ENCODE measurements around the gene THEM5. TPM values are rescaled to one million over a fixed set of nuclear protein-coding genes. Genes with fewer than 3 reads are reported as not detected.

THEM5 gene
- total RNA-seq, 2 experiments from 2014 or later = not detected

DNA sequence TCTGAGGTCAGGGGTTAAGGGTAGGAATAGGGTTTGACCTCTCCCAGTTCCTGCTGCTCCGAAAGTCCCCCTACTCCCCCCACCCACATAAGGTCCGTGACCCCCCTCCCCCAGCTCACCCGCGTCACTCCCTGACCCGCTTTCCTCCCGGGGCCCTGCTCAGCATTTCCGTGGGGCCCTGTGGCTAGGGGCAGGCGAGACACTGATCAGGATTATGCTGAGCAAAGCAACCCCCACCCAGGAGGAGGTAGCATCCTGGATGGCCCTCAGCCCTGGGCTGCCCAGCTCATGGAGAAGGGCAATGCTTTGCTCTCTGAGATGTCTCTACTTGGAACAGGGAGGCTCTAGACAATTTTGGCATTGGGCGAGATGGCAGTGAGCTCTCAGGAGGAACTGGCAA is 25.7 kb downstream of the THEM5 start:
- Mint-ChIP-seq H3K27me3 (ENCODE audit: low read depth) (no peaks in the 10 kb centered on the region), H3K36me3 (ENCODE audit: low read depth) (no peaks in the 10 kb centered on the region), H3K4me3 (no peak overlapping the region), H3K27ac (peak overlapping the region; percentile 31), H3K9me3 (no peaks in the 10 kb centered on the region), H3K4me1 (ENCODE audit: low read depth) (peaks cover 44% of the 10 kb centered on the region)
- CTCF ChIA-PET = interaction anchor here (1.2 to 1.7 kb wide), 2 partner anchors 8 to 18 kb away, joined by 3 to 8 read pairs; no protein-coding TSS in a partner anchor
- no peak for DNase-seq
- intact Hi-C loops (cut with micrococcal nuclease) = loop anchor here (2.0 kb wide), 1 partner anchor 37 kb away; the partner anchor contains the start of gene TDRKH

DNA sequence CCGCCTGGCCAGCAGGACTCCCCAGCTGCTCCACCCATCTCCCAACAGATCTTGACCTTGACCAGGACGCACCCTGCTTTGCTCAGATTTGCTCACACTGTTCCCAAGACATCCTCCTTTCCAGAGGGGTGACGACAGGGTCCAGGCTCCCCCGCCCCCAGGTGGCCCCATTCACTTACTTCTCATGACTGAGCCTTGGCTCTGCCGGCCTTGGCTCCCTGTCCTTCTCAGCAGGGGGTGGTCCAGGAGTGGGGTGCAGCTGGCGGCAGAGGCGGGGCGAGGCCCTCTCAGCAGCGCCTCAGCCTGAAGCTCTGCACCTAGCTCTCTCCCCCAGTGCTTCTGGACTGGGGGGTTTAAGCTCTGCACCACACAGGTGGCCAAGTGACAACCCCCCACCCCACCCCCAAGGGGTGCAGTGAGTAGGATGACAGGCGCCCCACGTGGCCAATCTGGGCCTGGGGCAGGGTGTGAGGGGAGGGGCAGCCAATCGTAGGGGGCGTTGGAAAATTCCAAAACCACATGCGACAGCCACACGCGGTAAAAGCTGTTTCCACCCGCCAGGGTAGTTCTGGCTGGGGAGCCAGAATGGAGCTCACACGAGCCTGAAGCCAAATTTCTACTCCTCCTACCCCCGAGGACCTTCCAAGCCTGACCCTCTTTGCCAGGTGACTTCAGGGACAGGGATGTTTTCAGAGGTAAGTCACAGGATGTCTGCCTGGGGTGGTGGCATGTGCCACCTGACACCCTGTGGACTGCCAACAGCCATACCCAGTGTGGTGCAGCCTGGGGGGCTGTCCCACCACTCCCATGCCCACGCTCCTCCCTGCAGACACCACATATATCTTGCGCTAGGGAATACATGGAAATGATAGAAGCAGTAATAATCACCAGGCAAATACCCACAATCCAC is 27.5 kb downstream of the THEM5 start:
- DNase-seq = no peak
- H3K27me3 Mint-ChIP-seq (ENCODE audit: low read depth) = no peaks in the 10 kb centered on the region
- intact Hi-C loops (cut with micrococcal nuclease) = no loop called here

GRCh38 chr1:151825204-151825603 is 28.3 kb downstream of the THEM5 start:
- Mint-ChIP-seq H3K27ac (no peak overlapping the region), H3K36me3 (ENCODE audit: low read depth) (no peaks in the 10 kb centered on the region), H3K27me3 (ENCODE audit: low read depth) (no peaks in the 10 kb centered on the region), H3K9me3 (no peaks in the 10 kb centered on the region), H3K4me3 (no peak overlapping the region), H3K4me1 (ENCODE audit: low read depth) (peaks cover 62% of the 10 kb centered on the region)
- CTCF ChIA-PET = no interaction called here
- no peak for DNase-seq
- intact Hi-C loops (cut with micrococcal nuclease) = no loop called here

More for the DNA sequence above, 27.5 kb downstream of the THEM5 start:
- CTCF ChIA-PET = interaction anchor here (1.7 kb wide), 1 partner anchor 10 kb away, joined by 8 read pairs; no protein-coding TSS in a partner anchor
- no peak overlapping the region for H3K4me3 Mint-ChIP-seq
- no peaks in the 10 kb centered on the region for H3K36me3 Mint-ChIP-seq (ENCODE audit: low read depth)
- H3K27ac Mint-ChIP-seq = no peak overlapping the region
- H3K9me3 Mint-ChIP-seq = no peaks in the 10 kb centered on the region
- peaks cover 61% of the 10 kb centered on the region for H3K4me1 Mint-ChIP-seq (ENCODE audit: low read depth)

- Mint-ChIP-seq H3K4me1 (ENCODE audit: low read depth) (peaks cover 50% of the 10 kb centered on the region), H3K27ac (peak overlapping the region; percentile 7), H3K27me3 (ENCODE audit: low read depth) (no peaks in the 10 kb centered on the region), H3K36me3 (ENCODE audit: low read depth) (no peaks in the 10 kb centered on the region), H3K9me3 (no peaks in the 10 kb centered on the region), H3K4me3 (no peak overlapping the region)
- no peak for DNase-seq
- intact Hi-C loops (cut with micrococcal nuclease) = no loop called here
- CTCF ChIA-PET = interaction anchor here (0.6 to 1.4 kb wide), 2 partner anchors 11 to 23 kb away, joined by 3 read pairs; no protein-coding TSS in a partner anchor
Observed at GRCh38 chr1:151823175-151823574, 30.3 kb downstream of the THEM5 start.

- CTCF ChIA-PET = no interaction called here
- peak; percentile 60 for DNase-seq
- Mint-ChIP-seq H3K27me3 (ENCODE audit: low read depth) (no peaks in the 10 kb centered on the region), H3K36me3 (ENCODE audit: low read depth) (no peaks in the 10 kb centered on the region), H3K4me1 (ENCODE audit: low read depth) (peaks cover 42% of the 10 kb centered on the region), H3K4me3 (no peak overlapping the region), H3K9me3 (no peaks in the 10 kb centered on the region), H3K27ac (peak overlapping the region; percentile 65)
- intact Hi-C loops (cut with micrococcal nuclease) = no loop called here
Observed at GRCh38 chr1:151822404-151822803, 31.1 kb downstream of the THEM5 start.

GRCh38 chr1:151820940-151821339 is 32.6 kb downstream of the THEM5 start:
- Mint-ChIP-seq H3K4me1 (ENCODE audit: low read depth) (peaks cover 42% of the 10 kb centered on the region), H3K36me3 (ENCODE audit: low read depth) (no peaks in the 10 kb centered on the region)
- CTCF ChIA-PET = interaction anchor here (0.7 to 2.1 kb wide), 5 partner anchors 9 to 79 kb away, joined by 3 to 14 read pairs (median 3); no protein-coding TSS in a partner anchor

GRCh38 chr1:151819976-151820623 is 33.4 kb downstream of the THEM5 start:
- CTCF ChIA-PET = interaction anchor here (0.8 to 2.1 kb wide), 6 partner anchors 11 to 80 kb away, joined by 3 to 14 read pairs (median 3); no protein-coding TSS in a partner anchor

More at GRCh38 chr1:151820940-151821339, 32.6 kb downstream of the THEM5 start:
- intact Hi-C loops (cut with micrococcal nuclease) = loop anchor here (1.0 to 2.0 kb wide), 2 partner anchors 8 to 30 kb away; partner anchors contain the start of gene TDRKH
- DNase-seq = peak; percentile 56
- no peak overlapping the region for H3K4me3 Mint-ChIP-seq
- peak overlapping the region; percentile 78 for H3K27ac Mint-ChIP-seq
- H3K9me3 Mint-ChIP-seq = no peaks in the 10 kb centered on the region
- H3K27me3 Mint-ChIP-seq (ENCODE audit: low read depth) = no peaks in the 10 kb centered on the region

GRCh38 chr1:151819227-151819835 is 34.2 kb downstream of the THEM5 start:
- intact Hi-C loops (cut with micrococcal nuclease) = no loop called here
- Mint-ChIP-seq H3K27ac (peak overlapping the region; percentile 78), H3K4me1 (ENCODE audit: low read depth) (peaks cover 43% of the 10 kb centered on the region), H3K9me3 (no peaks in the 10 kb centered on the region), H3K4me3 (no peak overlapping the region), H3K36me3 (ENCODE audit: low read depth) (no peaks in the 10 kb centered on the region), H3K27me3 (ENCODE audit: low read depth) (no peaks in the 10 kb centered on the region)
- CTCF ChIA-PET = interaction anchor here (2.1 kb wide), 1 partner anchor 17 kb away, joined by 14 read pairs; no protein-coding TSS in a partner anchor
- DNase-seq = no peak

More at GRCh38 chr1:151819976-151820623, 33.4 kb downstream of the THEM5 start:
- no peaks in the 10 kb centered on the region for H3K36me3 Mint-ChIP-seq (ENCODE audit: low read depth)
- peak overlapping the region; percentile 28 for H3K4me3 Mint-ChIP-seq
- intact Hi-C loops (cut with micrococcal nuclease) = loop anchor here (1.0 to 2.0 kb wide), 2 partner anchors 9 to 29 kb away; partner anchors contain the start of gene TDRKH
- H3K27me3 Mint-ChIP-seq (ENCODE audit: low read depth) = no peaks in the 10 kb centered on the region
- no peaks in the 10 kb centered on the region for H3K9me3 Mint-ChIP-seq
- DNase-seq = peak; percentile 74
- H3K27ac Mint-ChIP-seq = peak overlapping the region; percentile 78
- H3K4me1 Mint-ChIP-seq (ENCODE audit: low read depth) = peaks cover 45% of the 10 kb centered on the region

DNA sequence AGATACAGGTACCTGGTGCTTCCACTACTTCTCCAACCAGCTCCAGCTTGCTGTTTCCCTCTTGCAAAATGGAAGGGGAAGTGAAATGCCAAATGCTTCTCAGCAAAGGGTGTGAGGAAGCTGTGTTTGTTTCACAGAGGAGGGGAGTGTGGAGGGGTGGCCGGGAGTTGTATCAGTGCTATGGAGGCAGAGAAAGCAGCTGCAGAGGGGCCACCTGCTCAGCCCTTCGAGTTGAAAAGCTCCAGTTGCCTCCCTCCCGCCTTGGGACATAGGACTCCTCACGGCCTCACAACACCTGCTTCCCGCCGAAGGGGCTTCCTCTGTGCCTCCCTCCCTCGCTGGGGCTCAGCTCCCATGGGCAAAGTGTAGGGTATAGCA is 36.2 kb downstream of the THEM5 start:
- Mint-ChIP-seq H3K27me3 (ENCODE audit: low read depth) (no peaks in the 10 kb centered on the region), H3K27ac (no peak overlapping the region), H3K4me1 (ENCODE audit: low read depth) (peaks cover 38% of the 10 kb centered on the region), H3K36me3 (ENCODE audit: low read depth) (no peaks in the 10 kb centered on the region), H3K9me3 (no peaks in the 10 kb centered on the region), H3K4me3 (no peak overlapping the region)
- DNase-seq = no peak
- intact Hi-C loops (cut with micrococcal nuclease) = no loop called here
- CTCF ChIA-PET = no interaction called here

GRCh38 chr1:151816548-151817352 is 36.8 kb downstream of the THEM5 start:
- Mint-ChIP-seq H3K9me3 (no peaks in the 10 kb centered on the region), H3K27ac (no peak overlapping the region), H3K27me3 (ENCODE audit: low read depth) (no peaks in the 10 kb centered on the region), H3K4me3 (no peak overlapping the region), H3K36me3 (ENCODE audit: low read depth) (no peaks in the 10 kb centered on the region), H3K4me1 (ENCODE audit: low read depth) (peaks cover 33% of the 10 kb centered on the region)
- CTCF ChIA-PET = interaction anchor here (1.2 kb wide), 1 partner anchor 20 kb away, joined by 4 read pairs; no protein-coding TSS in a partner anchor
- no peak for DNase-seq
- intact Hi-C loops (cut with micrococcal nuclease) = no loop called here

DNA sequence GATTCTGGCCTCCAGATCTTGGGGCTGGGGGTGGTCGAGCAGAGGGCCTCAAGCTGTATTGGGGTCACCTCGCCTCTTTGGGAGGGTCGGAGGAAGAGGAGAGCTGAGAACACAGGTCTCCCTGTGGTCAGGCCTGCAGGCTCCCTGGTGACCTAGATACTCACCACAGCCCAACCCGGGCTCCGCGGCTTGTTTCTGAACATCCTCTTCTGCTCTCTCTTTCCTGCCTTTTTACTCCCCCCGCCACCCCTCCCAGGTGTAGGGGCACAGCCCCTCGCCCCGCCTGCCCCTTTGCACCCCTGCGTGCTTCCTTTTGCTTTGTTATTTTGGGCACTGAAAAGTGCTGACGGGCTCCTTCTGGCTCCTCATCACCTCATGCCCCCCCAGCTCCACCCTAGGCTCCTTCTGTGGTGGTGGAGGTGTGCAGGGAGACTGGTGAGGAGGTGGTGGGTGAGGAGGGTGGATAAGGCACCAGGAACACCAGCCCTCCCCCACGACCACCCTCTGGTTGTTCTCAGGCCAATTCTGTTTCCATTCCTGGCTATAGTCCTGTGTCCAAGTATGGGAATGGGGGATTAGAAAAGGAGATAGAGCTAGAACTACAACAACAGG is 37.7 kb downstream of the THEM5 start:
- no peaks in the 10 kb centered on the region for H3K27me3 Mint-ChIP-seq (ENCODE audit: low read depth)
- CTCF ChIA-PET = interaction anchor here (1.2 kb wide), 1 partner anchor 21 kb away, joined by 4 read pairs; no protein-coding TSS in a partner anchor
- intact Hi-C loops (cut with micrococcal nuclease) = no loop called here
- DNase-seq = peak; percentile 23
- H3K27ac Mint-ChIP-seq = no peak overlapping the region
- H3K36me3 Mint-ChIP-seq (ENCODE audit: low read depth) = no peaks in the 10 kb centered on the region
- no peak overlapping the region for H3K4me3 Mint-ChIP-seq
- no peaks in the 10 kb centered on the region for H3K9me3 Mint-ChIP-seq
- peaks cover 24% of the 10 kb centered on the region for H3K4me1 Mint-ChIP-seq (ENCODE audit: low read depth)
